NCI-H69 (cell line): ENCODE data around the gene SLCO4C1.
A peak's percentile ranks its signal among the peaks of the same experiment; 100 is the strongest.

Experiments
- DNase-seq: peaks from one replicate; lab custom pipeline; 2025; lab: John Stamatoyannopoulos, UW

The SLCO4C1 gene

GRCh38 chr5:102271759-102272158 is 24.3 kb downstream of the SLCO4C1 start:
- DNase-seq, result peak; percentile 34

- DNase-seq, result no peak
Observed at GRCh38 chr5:102270036-102270435, 26.0 kb downstream of the SLCO4C1 start.

GRCh38 chr5:102262688-102263087 is 33.4 kb downstream of the SLCO4C1 start:
- no peak for DNase-seq

- DNase-seq, result no peak
Observed at GRCh38 chr5:102249381-102249780, 46.7 kb downstream of the SLCO4C1 start.

- DNase-seq, result no peak
Observed at GRCh38 chr5:102243213-102243612, 52.9 kb downstream of the SLCO4C1 start.

GRCh38 chr5:102241809-102242421 is 54.2 kb downstream of the SLCO4C1 start:
- no peak for DNase-seq

- no peak for DNase-seq
Observed at GRCh38 chr5:102231693-102232619, 64.1 kb downstream of the SLCO4C1 start.

GRCh38 chr5:102229685-102230084 is 66.4 kb downstream of the SLCO4C1 start:
- DNase-seq, result no peak

- DNase-seq, result no peak
Observed at GRCh38 chr5:102226321-102226720, 69.8 kb downstream of the SLCO4C1 start.

- DNase-seq, result peak; percentile 50
Observed at GRCh38 chr5:102223542-102224477, 72.3 kb downstream of the SLCO4C1 start.

- peak; percentile 31 for DNase-seq
Observed at GRCh38 chr5:102222772-102223171, 73.3 kb downstream of the SLCO4C1 start.

- no peak for DNase-seq
Observed at GRCh38 chr5:102221949-102222348, 74.1 kb downstream of the SLCO4C1 start.

GRCh38 chr5:102218159-102218558 is 77.9 kb downstream of the SLCO4C1 start:
- DNase-seq, result no peak

- DNase-seq, result no peak
Observed at GRCh38 chr5:102216678-102217077, 79.4 kb downstream of the SLCO4C1 start.

- DNase-seq, result no peak
Observed at GRCh38 chr5:102211165-102211564, 84.9 kb downstream of the SLCO4C1 start.

- no peak for DNase-seq
Observed at GRCh38 chr5:102200861-102201260, 95.2 kb downstream of the SLCO4C1 start.

- no peak for DNase-seq
Observed at GRCh38 chr5:102196481-102196880, 99.6 kb downstream of the SLCO4C1 start.
